Natural killer cell (primary cell): ENCODE measurements around the gene ARL15. TPM values are rescaled to one million over a fixed set of nuclear protein-coding genes. Genes with fewer than 3 reads are reported as not detected.

ENCODE experiments used
- ATAC-seq, 3 donors: fragments of 150-1000 bp in 2 of 3; fragments of 200-7000 bp in 1 of 3; cut with Tn5 transposase; 1 replicate in 1 of 3; 2 replicates in 2 of 3; pipeline ENCODE4 v1.10.0; 2021; ENCODE audit warnings: mild to moderate bottlenecking in 2 of 3, moderate library complexity in 2 of 3
- DNase-seq, 2 donors: peaks; one replicate each; pipeline versions ENCODE4 v3.0.0 to v3.0.0-alpha.2; 2013 to 2021; ENCODE audit warnings: mixed read lengths in 1 of 2
- H3K27ac ChIP-seq: one replicate; pipeline ENCODE4 v1.5.1; 2013; ENCODE audit warnings: mild to moderate bottlenecking, low read length
- H3K27me3 ChIP-seq: one replicate; pipeline ENCODE4 v1.6.1; 2013; ENCODE audit warnings: low read length; ENCODE audit not compliant: control insufficient read depth, insufficient read depth
- H3K36me3 ChIP-seq: one replicate; pipeline ENCODE4 v1.6.1; 2013; ENCODE audit warnings: low read length; ENCODE audit not compliant: control insufficient read depth, insufficient read depth
- H3K4me1 ChIP-seq: one replicate; pipeline ENCODE4 v1.6.1; 2013; ENCODE audit warnings: low read length; ENCODE audit not compliant: control insufficient read depth, insufficient read depth
- H3K4me3 ChIP-seq: one replicate; pipeline ENCODE4 v1.5.1; 2013; ENCODE audit warnings: low read length
- H3K9me3 ChIP-seq: one replicate; pipeline ENCODE4 v1.6.1; 2013; ENCODE audit warnings: low read length; ENCODE audit not compliant: control insufficient read depth, insufficient read depth
- H3K27ac Mint-ChIP-seq, 2 donors: one replicate each; pipeline ENCODE4 v1.8.0; 2022; ENCODE audit warnings: mild to moderate bottlenecking in 2 of 2, mixed read lengths in 2 of 2, moderate library complexity in 1 of 2
- H3K27me3 Mint-ChIP-seq, 2 donors: one replicate each; pipeline ENCODE4 v1.8.0; 2022; ENCODE audit warnings: low read depth in 2 of 2, mixed read lengths in 2 of 2
- H3K36me3 Mint-ChIP-seq: one replicate; pipeline ENCODE4 v1.8.0; 2022; ENCODE audit warnings: mixed read lengths
- H3K4me1 Mint-ChIP-seq, 2 donors: one replicate each; pipeline ENCODE4 v1.8.0; 2022; ENCODE audit warnings: mixed read lengths in 2 of 2
- H3K4me3 Mint-ChIP-seq: one replicate; pipeline ENCODE4 v1.8.0; 2022; ENCODE audit warnings: mild to moderate bottlenecking, moderate library complexity, mixed read lengths
- H3K9me3 Mint-ChIP-seq, 2 donors: one replicate each; pipeline ENCODE4 v1.8.0; 2022; ENCODE audit warnings: mixed read lengths in 2 of 2
- CTCF ChIP-seq: fragments of 200-600 bp; IDR thresholded peaks from one replicate; pipeline ENCODE4 v1.8.0; 2022; ENCODE audit warnings: antibody characterized with exemption
- WGBS: methylation state at CpG from one replicate; pipeline ENCODE4 v1.1.7; 2013; ENCODE audit warnings: missing lambda C conversion rate; ENCODE audit not compliant: insufficient coverage; 5-methylcytosine and 5-hydroxymethylcytosine counted together
- intact Hi-C: fragments of 100-400 bp; cut with micrococcal nuclease; formaldehyde crosslinking; loops from one replicate; pipeline ENCODE4 v1.14.2; 2022
- total RNA-seq, 4 donors: library from RNA; stranded (reverse); fragments of 120-200 nt in 1 of 4; gene quantifications; one replicate each; pipeline versions ENCODE4 v1.2.3 to v1.2.4, GENCODE V29; 2013 to 2022

ARL15 gene
- total RNA-seq, 3 donors from 2014 or later (not counting 1 experiment from before 2014, with no cell fraction given) = 28.9 to 35.1 (median 33.1) TPM

- ATAC-seq = peak in 1 of 3 donors; percentile 29
- Histone ChIP-seq H3K4me1 (peaks cover 4% of the 10 kb centered on the region), H3K27ac (no peak overlapping the region), H3K27me3 (no peaks in the 10 kb centered on the region), H3K4me3 (no peak overlapping the region), H3K36me3 (no peaks in the 10 kb centered on the region), H3K9me3 (no peaks in the 10 kb centered on the region)
- Mint-ChIP-seq H3K27me3 (no peaks in the 10 kb centered on the region), H3K36me3 (no peaks in the 10 kb centered on the region), H3K9me3 (no peaks in the 10 kb centered on the region), H3K4me3 (peak overlapping the region; percentile 65), H3K4me1 (peaks cover 26 to 40% of the 10 kb centered on the region in 2 donors), H3K27ac (peak overlapping the region; percentile 41 to 62)
- 43% methylated on average over 5 of the region's 5 CpGs for WGBS
- DNase-seq = no peak
- no peak for TF ChIP-seq CTCF
- intact Hi-C loops = no loop called here
These were observed 288.8 kb downstream of the ARL15 start for GRCh38 chr5:54021431-54022164.

GRCh38 chr5:54018438-54018837 is 291.9 kb downstream of the ARL15 start:
- H3K27ac Mint-ChIP-seq = no peak overlapping the region
- 100% methylated on average over 2 of the region's 3 CpGs for WGBS
- peaks cover 10% of the 10 kb centered on the region for H3K36me3 Mint-ChIP-seq
- ATAC-seq = no peak
- no peak for DNase-seq
- no peaks in the 10 kb centered on the region for H3K36me3 ChIP-seq
- no peak overlapping the region for H3K4me3 ChIP-seq
- no peak overlapping the region for H3K4me3 Mint-ChIP-seq
- no peak for TF ChIP-seq CTCF
- no peak overlapping the region for H3K27ac ChIP-seq
- no peaks in the 10 kb centered on the region for H3K27me3 ChIP-seq
- H3K9me3 Mint-ChIP-seq = no peaks in the 10 kb centered on the region
- peaks cover 4% of the 10 kb centered on the region for H3K4me1 ChIP-seq
- intact Hi-C loops = no loop called here
- no peaks in the 10 kb centered on the region for H3K9me3 ChIP-seq
- peaks cover 24 to 39% of the 10 kb centered on the region in 2 donors for H3K4me1 Mint-ChIP-seq
- no peaks in the 10 kb centered on the region for H3K27me3 Mint-ChIP-seq

GRCh38 chr5:54017580-54017979 is 292.8 kb downstream of the ARL15 start:
- Histone ChIP-seq H3K27ac (no peak overlapping the region), H3K27me3 (no peaks in the 10 kb centered on the region), H3K9me3 (no peaks in the 10 kb centered on the region), H3K4me1 (peaks cover 4% of the 10 kb centered on the region), H3K4me3 (no peak overlapping the region), H3K36me3 (no peaks in the 10 kb centered on the region)
- no peaks in the 10 kb centered on the region for H3K9me3 Mint-ChIP-seq
- H3K27ac Mint-ChIP-seq = no peak overlapping the region
- intact Hi-C loops = no loop called here
- TF ChIP-seq CTCF = no peak
- no peak for DNase-seq
- H3K4me3 Mint-ChIP-seq = no peak overlapping the region
- peaks cover 16 to 32% of the 10 kb centered on the region in 2 donors for H3K4me1 Mint-ChIP-seq
- peaks cover 10% of the 10 kb centered on the region for H3K36me3 Mint-ChIP-seq
- H3K27me3 Mint-ChIP-seq = no peaks in the 10 kb centered on the region
- ATAC-seq = no peak
- WGBS = no CpG with 5 or more reads among the region's 2 CpGs
